Natural killer cell (primary cell): ENCODE measurements around the gene TIFAB. TPM values are rescaled to one million over a fixed set of nuclear protein-coding genes. Genes with fewer than 3 reads are reported as not detected.

Source experiments
- ATAC-seq, 3 donors: fragments of 150-1000 bp in 2 of 3; fragments of 200-7000 bp in 1 of 3; cut with Tn5 transposase; 1 replicate in 1 of 3; 2 replicates in 2 of 3; pipeline ENCODE4 v1.10.0; 2021; ENCODE audit warnings: mild to moderate bottlenecking in 2 of 3, moderate library complexity in 2 of 3
- DNase-seq, 2 donors: peaks; one replicate each; pipeline versions ENCODE4 v3.0.0 to v3.0.0-alpha.2; 2013 to 2021; ENCODE audit warnings: mixed read lengths in 1 of 2
- H3K27ac ChIP-seq: one replicate; pipeline ENCODE4 v1.5.1; 2013; ENCODE audit warnings: mild to moderate bottlenecking, low read length
- H3K27me3 ChIP-seq: one replicate; pipeline ENCODE4 v1.6.1; 2013; ENCODE audit warnings: low read length; ENCODE audit not compliant: control insufficient read depth, insufficient read depth
- H3K36me3 ChIP-seq: one replicate; pipeline ENCODE4 v1.6.1; 2013; ENCODE audit warnings: low read length; ENCODE audit not compliant: control insufficient read depth, insufficient read depth
- H3K4me1 ChIP-seq: one replicate; pipeline ENCODE4 v1.6.1; 2013; ENCODE audit warnings: low read length; ENCODE audit not compliant: control insufficient read depth, insufficient read depth
- H3K4me3 ChIP-seq: one replicate; pipeline ENCODE4 v1.5.1; 2013; ENCODE audit warnings: low read length
- H3K9me3 ChIP-seq: one replicate; pipeline ENCODE4 v1.6.1; 2013; ENCODE audit warnings: low read length; ENCODE audit not compliant: control insufficient read depth, insufficient read depth
- H3K27ac Mint-ChIP-seq, 2 donors: one replicate each; pipeline ENCODE4 v1.8.0; 2022; ENCODE audit warnings: mild to moderate bottlenecking in 2 of 2, mixed read lengths in 2 of 2, moderate library complexity in 1 of 2
- H3K27me3 Mint-ChIP-seq, 2 donors: one replicate each; pipeline ENCODE4 v1.8.0; 2022; ENCODE audit warnings: low read depth in 2 of 2, mixed read lengths in 2 of 2
- H3K36me3 Mint-ChIP-seq: one replicate; pipeline ENCODE4 v1.8.0; 2022; ENCODE audit warnings: mixed read lengths
- H3K4me1 Mint-ChIP-seq, 2 donors: one replicate each; pipeline ENCODE4 v1.8.0; 2022; ENCODE audit warnings: mixed read lengths in 2 of 2
- H3K4me3 Mint-ChIP-seq: one replicate; pipeline ENCODE4 v1.8.0; 2022; ENCODE audit warnings: mild to moderate bottlenecking, moderate library complexity, mixed read lengths
- H3K9me3 Mint-ChIP-seq, 2 donors: one replicate each; pipeline ENCODE4 v1.8.0; 2022; ENCODE audit warnings: mixed read lengths in 2 of 2
- CTCF ChIP-seq: fragments of 200-600 bp; IDR thresholded peaks from one replicate; pipeline ENCODE4 v1.8.0; 2022; ENCODE audit warnings: antibody characterized with exemption
- WGBS: methylation state at CpG from one replicate; pipeline ENCODE4 v1.1.7; 2013; ENCODE audit warnings: missing lambda C conversion rate; ENCODE audit not compliant: insufficient coverage; 5-methylcytosine and 5-hydroxymethylcytosine counted together
- intact Hi-C: fragments of 100-400 bp; cut with micrococcal nuclease; formaldehyde crosslinking; loops from one replicate; pipeline ENCODE4 v1.14.2; 2022
- total RNA-seq, 4 donors: library from RNA; stranded (reverse); fragments of 120-200 nt in 1 of 4; gene quantifications; one replicate each; pipeline versions ENCODE4 v1.2.3 to v1.2.4, GENCODE V29; 2013 to 2022

TIFAB gene
- total RNA-seq, 3 donors from 2014 or later (not counting 1 experiment from before 2014, with no cell fraction given) = 0.05 to 0.21 TPM; not detected in 1

GRCh38 chr5:135425641-135426040 lies 26.5 kb downstream of the TIFAB start:
- intact Hi-C loops = loop anchor here (5.0 kb wide), 1 partner anchor 48 kb away; no protein-coding TSS in a partner anchor
- H3K27ac Mint-ChIP-seq = no peak overlapping the region

GRCh38 chr5:135423846-135424168 lies 28.3 kb downstream of the TIFAB start:
- Mint-ChIP-seq H3K36me3 (no peaks in the 10 kb centered on the region), H3K4me1 (no peaks in the 10 kb centered on the region), H3K27ac (no peak overlapping the region), H3K9me3 (peaks cover 0 to 2% of the 10 kb centered on the region in 2 donors), H3K4me3 (no peak overlapping the region), H3K27me3 (peaks cover 8 to 12% of the 10 kb centered on the region in 2 donors)
- ATAC-seq = no peak
- intact Hi-C loops = no loop called here
- Histone ChIP-seq H3K27ac (no peak overlapping the region), H3K4me1 (peaks cover 5% of the 10 kb centered on the region), H3K4me3 (no peak overlapping the region), H3K27me3 (peaks cover 6% of the 10 kb centered on the region), H3K36me3 (no peaks in the 10 kb centered on the region), H3K9me3 (no peaks in the 10 kb centered on the region)
- WGBS = 60% methylated on average over 1 of the region's 1 CpG
- no peak for DNase-seq
- no peak for TF ChIP-seq CTCF

More at GRCh38 chr5:135425641-135426040, 26.5 kb downstream of the TIFAB start:
- H3K36me3 Mint-ChIP-seq = no peaks in the 10 kb centered on the region
- Histone ChIP-seq H3K27ac (no peak overlapping the region), H3K4me3 (no peak overlapping the region), H3K36me3 (no peaks in the 10 kb centered on the region), H3K27me3 (peaks cover 6% of the 10 kb centered on the region), H3K4me1 (peaks cover 5% of the 10 kb centered on the region), H3K9me3 (no peaks in the 10 kb centered on the region)
- H3K4me1 Mint-ChIP-seq = no peaks in the 10 kb centered on the region
- H3K4me3 Mint-ChIP-seq = no peak overlapping the region
- ATAC-seq = no peak
- no peaks in the 10 kb centered on the region for H3K9me3 Mint-ChIP-seq
- WGBS = 0% methylated on average over 2 of the region's 2 CpGs
- DNase-seq = no peak
- peaks cover 2 to 6% of the 10 kb centered on the region in 2 donors for H3K27me3 Mint-ChIP-seq
- no peak for TF ChIP-seq CTCF

DNA sequence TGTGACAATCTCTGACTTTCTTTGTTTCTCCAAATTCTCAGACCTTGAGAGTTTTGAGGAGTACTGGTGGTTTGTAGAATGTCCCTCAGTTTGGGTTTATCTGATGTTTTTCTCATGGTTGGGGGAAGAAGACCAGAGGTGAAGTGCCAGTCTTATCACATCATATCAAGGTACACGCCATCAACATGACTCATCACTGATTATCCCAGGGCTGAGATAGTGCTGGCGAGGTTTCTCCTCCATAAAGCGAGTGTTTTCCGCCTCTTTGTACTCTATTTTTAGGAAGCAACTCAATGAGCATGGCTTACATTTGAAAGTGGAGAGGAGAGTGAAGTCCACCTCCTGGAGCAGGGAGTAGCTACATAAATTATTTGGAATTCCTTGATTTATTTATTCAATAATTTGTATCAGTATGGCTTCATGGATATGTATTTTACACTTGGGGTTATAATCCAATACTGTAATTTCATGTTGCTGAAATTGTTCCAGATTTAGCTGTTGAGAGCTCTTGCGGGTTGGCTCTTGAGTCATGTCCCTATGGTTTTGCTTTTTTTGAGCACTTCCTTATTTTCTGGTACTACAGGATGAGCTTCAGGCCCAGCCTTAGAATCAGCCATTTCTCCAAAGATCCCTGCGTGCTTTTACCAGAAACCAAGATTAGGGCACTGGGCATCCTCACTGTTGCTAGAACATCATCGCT lies 28.9 kb downstream of the TIFAB start:
- Mint-ChIP-seq H3K36me3 (no peaks in the 10 kb centered on the region), H3K27me3 (peaks cover 12 to 17% of the 10 kb centered on the region in 2 donors), H3K4me3 (no peak overlapping the region), H3K9me3 (peaks cover 0 to 2% of the 10 kb centered on the region in 2 donors), H3K27ac (no peak overlapping the region), H3K4me1 (no peaks in the 10 kb centered on the region)
- TF ChIP-seq CTCF = no peak
- intact Hi-C loops = no loop called here
- Histone ChIP-seq H3K4me3 (no peak overlapping the region), H3K4me1 (peaks cover 5% of the 10 kb centered on the region), H3K36me3 (no peaks in the 10 kb centered on the region), H3K27ac (no peak overlapping the region), H3K9me3 (no peaks in the 10 kb centered on the region), H3K27me3 (peaks cover 6% of the 10 kb centered on the region)
- WGBS = 55% methylated on average over 6 of the region's 7 CpGs
- DNase-seq (no peak), ATAC-seq (no peak)

- H3K4me3 Mint-ChIP-seq = no peak overlapping the region
- no peak for ATAC-seq
- no peaks in the 10 kb centered on the region for H3K36me3 ChIP-seq
- H3K9me3 ChIP-seq = no peaks in the 10 kb centered on the region
- peaks cover 14 to 22% of the 10 kb centered on the region in 2 donors for H3K27me3 Mint-ChIP-seq
- no peak overlapping the region for H3K27ac ChIP-seq
- H3K4me1 Mint-ChIP-seq = no peaks in the 10 kb centered on the region
- H3K27ac Mint-ChIP-seq = no peak overlapping the region
- intact Hi-C loops = no loop called here
- no peak for TF ChIP-seq CTCF
- H3K36me3 Mint-ChIP-seq = no peaks in the 10 kb centered on the region
- peaks cover 5% of the 10 kb centered on the region for H3K4me1 ChIP-seq
- no peak overlapping the region for H3K4me3 ChIP-seq
- peaks cover 0 to 2% of the 10 kb centered on the region in 2 donors for H3K9me3 Mint-ChIP-seq
- H3K27me3 ChIP-seq = peaks cover 8% of the 10 kb centered on the region
- no peak for DNase-seq
These were observed 29.7 kb downstream of the TIFAB start for GRCh38 chr5:135422419-135422818.
